Liver (tissue), 3 donors: ENCODE measurements around the gene KIAA1217.

Experiments used
- EGR1 ChIP-seq, 2 donors: IDR thresholded peaks; 2 replicates each; pipeline ENCODE4 v1.6.1; 2016 to 2018; ENCODE audit warnings: antibody characterized with exemption in 2 of 2, low read depth in 2 of 2
- HNF4G ChIP-seq: IDR thresholded peaks from 2 replicates; pipeline ENCODE4 v1.6.1; 2016; ENCODE audit warnings: antibody characterized with exemption
- JUND ChIP-seq, 2 donors: IDR thresholded peaks; 2 replicates each; pipeline ENCODE4 v1.6.1; 2016; ENCODE audit warnings: antibody characterized with exemption in 2 of 2
- NR2F2 ChIP-seq: IDR thresholded peaks from 2 replicates; pipeline ENCODE4 v1.6.1; 2016; ENCODE audit warnings: antibody characterized with exemption
- SP1 ChIP-seq: IDR thresholded peaks from 2 replicates; pipeline ENCODE4 v1.6.1; 2018; ENCODE audit warnings: antibody characterized with exemption, mild to moderate bottlenecking
- TAF1 ChIP-seq: conservative IDR thresholded peaks from 2 replicates; pipeline ENCODE4 v1.6.1; 2016; ENCODE audit warnings: antibody characterized with exemption, mild to moderate bottlenecking
- TF ChIP-seq, protein P1 (sequence below): fragments of 150-350 bp; IDR thresholded peaks from 2 replicates; pipeline ENCODE4 v1.5.1; 2017; ENCODE audit warnings: improper control_type of control experiment, low read depth, low read length; ENCODE audit not compliant: missing input control
- TF ChIP-seq, protein P2 (sequence below): IDR thresholded peaks from 2 replicates; pipeline ENCODE4 v1.6.1; 2016; ENCODE audit warnings: antibody characterized with exemption
- TF ChIP-seq, protein P3 (sequence below): IDR thresholded peaks from 2 replicates; pipeline ENCODE4 v1.6.1; 2016; ENCODE audit warnings: antibody characterized with exemption
- TF ChIP-seq, protein P4 (sequence below): IDR thresholded peaks from 2 replicates; pipeline ENCODE4 v1.6.1; 2016; ENCODE audit warnings: antibody characterized with exemption, mild to moderate bottlenecking
- TF ChIP-seq, protein P5 (sequence below): IDR thresholded peaks from 2 replicates; pipeline ENCODE4 v1.6.1; 2016; ENCODE audit warnings: antibody characterized with exemption
- donor health status: healthy.
- donor health status: healthy.

DNA sequence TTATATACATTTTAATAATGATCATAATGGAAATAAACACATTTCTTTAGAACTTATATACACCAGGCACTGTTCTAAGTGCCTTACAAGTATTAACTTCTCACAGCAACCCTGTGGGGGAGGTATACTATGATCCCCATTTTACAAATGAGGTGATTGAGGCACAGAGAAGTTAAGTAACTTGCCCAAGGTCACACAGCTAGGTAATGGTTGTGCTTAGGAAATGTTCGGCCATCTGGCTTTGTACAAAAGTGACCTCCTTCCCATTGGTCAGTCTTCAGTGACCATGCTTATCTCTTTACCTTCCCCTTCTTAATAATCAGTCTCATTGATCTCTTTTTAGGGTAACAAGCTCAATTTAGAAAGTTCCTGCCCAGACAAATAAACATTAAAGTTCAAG, 158.8 kb downstream of the KIAA1217 start:
- TF ChIP-seq, protein P1, sequence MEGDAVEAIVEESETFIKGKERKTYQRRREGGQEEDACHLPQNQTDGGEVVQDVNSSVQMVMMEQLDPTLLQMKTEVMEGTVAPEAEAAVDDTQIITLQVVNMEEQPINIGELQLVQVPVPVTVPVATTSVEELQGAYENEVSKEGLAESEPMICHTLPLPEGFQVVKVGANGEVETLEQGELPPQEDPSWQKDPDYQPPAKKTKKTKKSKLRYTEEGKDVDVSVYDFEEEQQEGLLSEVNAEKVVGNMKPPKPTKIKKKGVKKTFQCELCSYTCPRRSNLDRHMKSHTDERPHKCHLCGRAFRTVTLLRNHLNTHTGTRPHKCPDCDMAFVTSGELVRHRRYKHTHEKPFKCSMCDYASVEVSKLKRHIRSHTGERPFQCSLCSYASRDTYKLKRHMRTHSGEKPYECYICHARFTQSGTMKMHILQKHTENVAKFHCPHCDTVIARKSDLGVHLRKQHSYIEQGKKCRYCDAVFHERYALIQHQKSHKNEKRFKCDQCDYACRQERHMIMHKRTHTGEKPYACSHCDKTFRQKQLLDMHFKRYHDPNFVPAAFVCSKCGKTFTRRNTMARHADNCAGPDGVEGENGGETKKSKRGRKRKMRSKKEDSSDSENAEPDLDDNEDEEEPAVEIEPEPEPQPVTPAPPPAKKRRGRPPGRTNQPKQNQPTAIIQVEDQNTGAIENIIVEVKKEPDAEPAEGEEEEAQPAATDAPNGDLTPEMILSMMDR, result no peak
- no peak for TF ChIP-seq SP1
- TF ChIP-seq, protein P2, sequence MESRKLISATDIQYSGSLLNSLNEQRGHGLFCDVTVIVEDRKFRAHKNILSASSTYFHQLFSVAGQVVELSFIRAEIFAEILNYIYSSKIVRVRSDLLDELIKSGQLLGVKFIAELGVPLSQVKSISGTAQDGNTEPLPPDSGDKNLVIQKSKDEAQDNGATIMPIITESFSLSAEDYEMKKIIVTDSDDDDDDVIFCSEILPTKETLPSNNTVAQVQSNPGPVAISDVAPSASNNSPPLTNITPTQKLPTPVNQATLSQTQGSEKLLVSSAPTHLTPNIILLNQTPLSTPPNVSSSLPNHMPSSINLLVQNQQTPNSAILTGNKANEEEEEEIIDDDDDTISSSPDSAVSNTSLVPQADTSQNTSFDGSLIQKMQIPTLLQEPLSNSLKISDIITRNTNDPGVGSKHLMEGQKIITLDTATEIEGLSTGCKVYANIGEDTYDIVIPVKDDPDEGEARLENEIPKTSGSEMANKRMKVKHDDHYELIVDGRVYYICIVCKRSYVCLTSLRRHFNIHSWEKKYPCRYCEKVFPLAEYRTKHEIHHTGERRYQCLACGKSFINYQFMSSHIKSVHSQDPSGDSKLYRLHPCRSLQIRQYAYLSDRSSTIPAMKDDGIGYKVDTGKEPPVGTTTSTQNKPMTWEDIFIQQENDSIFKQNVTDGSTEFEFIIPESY, result no peak
- TF ChIP-seq, protein P3, sequence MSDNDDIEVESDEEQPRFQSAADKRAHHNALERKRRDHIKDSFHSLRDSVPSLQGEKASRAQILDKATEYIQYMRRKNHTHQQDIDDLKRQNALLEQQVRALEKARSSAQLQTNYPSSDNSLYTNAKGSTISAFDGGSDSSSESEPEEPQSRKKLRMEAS, result no peak
- TF ChIP-seq JUND (IDR thresholded peaks at IDR 0.05), result no peak
- no peak for TF ChIP-seq EGR1 (IDR thresholded peaks at IDR 0.05; ENCODE audit: low read depth in 2 of 2)
- TF ChIP-seq, protein P4, sequence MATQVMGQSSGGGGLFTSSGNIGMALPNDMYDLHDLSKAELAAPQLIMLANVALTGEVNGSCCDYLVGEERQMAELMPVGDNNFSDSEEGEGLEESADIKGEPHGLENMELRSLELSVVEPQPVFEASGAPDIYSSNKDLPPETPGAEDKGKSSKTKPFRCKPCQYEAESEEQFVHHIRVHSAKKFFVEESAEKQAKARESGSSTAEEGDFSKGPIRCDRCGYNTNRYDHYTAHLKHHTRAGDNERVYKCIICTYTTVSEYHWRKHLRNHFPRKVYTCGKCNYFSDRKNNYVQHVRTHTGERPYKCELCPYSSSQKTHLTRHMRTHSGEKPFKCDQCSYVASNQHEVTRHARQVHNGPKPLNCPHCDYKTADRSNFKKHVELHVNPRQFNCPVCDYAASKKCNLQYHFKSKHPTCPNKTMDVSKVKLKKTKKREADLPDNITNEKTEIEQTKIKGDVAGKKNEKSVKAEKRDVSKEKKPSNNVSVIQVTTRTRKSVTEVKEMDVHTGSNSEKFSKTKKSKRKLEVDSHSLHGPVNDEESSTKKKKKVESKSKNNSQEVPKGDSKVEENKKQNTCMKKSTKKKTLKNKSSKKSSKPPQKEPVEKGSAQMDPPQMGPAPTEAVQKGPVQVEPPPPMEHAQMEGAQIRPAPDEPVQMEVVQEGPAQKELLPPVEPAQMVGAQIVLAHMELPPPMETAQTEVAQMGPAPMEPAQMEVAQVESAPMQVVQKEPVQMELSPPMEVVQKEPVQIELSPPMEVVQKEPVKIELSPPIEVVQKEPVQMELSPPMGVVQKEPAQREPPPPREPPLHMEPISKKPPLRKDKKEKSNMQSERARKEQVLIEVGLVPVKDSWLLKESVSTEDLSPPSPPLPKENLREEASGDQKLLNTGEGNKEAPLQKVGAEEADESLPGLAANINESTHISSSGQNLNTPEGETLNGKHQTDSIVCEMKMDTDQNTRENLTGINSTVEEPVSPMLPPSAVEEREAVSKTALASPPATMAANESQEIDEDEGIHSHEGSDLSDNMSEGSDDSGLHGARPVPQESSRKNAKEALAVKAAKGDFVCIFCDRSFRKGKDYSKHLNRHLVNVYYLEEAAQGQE, result no peak
- TF ChIP-seq, protein P5, sequence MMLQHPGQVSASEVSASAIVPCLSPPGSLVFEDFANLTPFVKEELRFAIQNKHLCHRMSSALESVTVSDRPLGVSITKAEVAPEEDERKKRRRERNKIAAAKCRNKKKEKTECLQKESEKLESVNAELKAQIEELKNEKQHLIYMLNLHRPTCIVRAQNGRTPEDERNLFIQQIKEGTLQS, result no peak
- TF ChIP-seq HNF4G, result no peak
- no peak for TF ChIP-seq NR2F2
- no peak for TF ChIP-seq TAF1
